Measurements from ENCODE around the gene RRAD. TPM values are rescaled to one million over a fixed set of nuclear protein-coding genes. Genes with fewer than 3 reads are reported as not detected.

The RRAD gene
- total RNA-seq, 2 experiments from 2014 or later: 1.0 to 1.3 TPM

- no peaks in the 10 kb centered on the region for H3K27me3 Mint-ChIP-seq
- peak overlapping the region; percentile 97 for H3K27ac Mint-ChIP-seq
- ChIA-PET CTCF (interaction anchor here (0.7 to 2.3 kb wide), 24 partner anchors 8 to 321 kb away, joined by 3 to 58 read pairs (median 4); partner anchors contain the start of genes CKLF, FBXL8, NAE1 and PDP2), POLR2A (interaction anchor here (1.2 to 4.0 kb wide), 7 partner anchors 25 to 351 kb away, joined by 3 to 37 read pairs (median 5); partner anchors contain the start of genes CIAO2B, DYNC1LI2 and NAE1)
- peaks cover 3% of the 10 kb centered on the region for H3K9me3 Mint-ChIP-seq
- DNase-seq: no peak
- H3K36me3 Mint-ChIP-seq (ENCODE audit: low read depth): peaks cover 7% of the 10 kb centered on the region
- no peak overlapping the region for H3K4me3 Mint-ChIP-seq
- H3K4me1 Mint-ChIP-seq: peaks cover 55% of the 10 kb centered on the region
Observed at GRCh38 chr16:66873685-66874055, 51.7 kb downstream of the RRAD start.

- peaks cover 3% of the 10 kb centered on the region for H3K9me3 Mint-ChIP-seq
- peaks cover 7% of the 10 kb centered on the region for H3K36me3 Mint-ChIP-seq (ENCODE audit: low read depth)
- DNase-seq: peak; percentile 96
- POLR2A ChIA-PET: interaction anchor here (0.5 to 4.0 kb wide), 11 partner anchors 16 to 1173 kb away, joined by 3 to 37 read pairs (median 4); partner anchors contain the start of genes CIAO2B, DYNC1LI2 and NAE1
- no peaks in the 10 kb centered on the region for H3K27me3 Mint-ChIP-seq
- peak overlapping the region; percentile 72 for H3K4me3 Mint-ChIP-seq
- peaks cover 50% of the 10 kb centered on the region for H3K4me1 Mint-ChIP-seq
- H3K27ac Mint-ChIP-seq: peak overlapping the region; percentile 82
- CTCF ChIA-PET: interaction anchor here (0.6 to 1.8 kb wide), 30 partner anchors 9 to 321 kb away, joined by 3 to 58 read pairs (median 3); partner anchors contain the start of genes CKLF, FBXL8, NAE1 and PDP2
Observed at GRCh38 chr16:66872943-66873684, 52.2 kb downstream of the RRAD start.

GRCh38 chr16:66872559-66872942 is 52.8 kb downstream of the RRAD start:
- Mint-ChIP-seq H3K4me1 (peaks cover 49% of the 10 kb centered on the region), H3K36me3 (ENCODE audit: low read depth) (peaks cover 7% of the 10 kb centered on the region), H3K9me3 (peaks cover 3% of the 10 kb centered on the region), H3K27ac (peak overlapping the region; percentile 82), H3K4me3 (peak overlapping the region; percentile 72), H3K27me3 (no peaks in the 10 kb centered on the region)
- CTCF ChIA-PET: interaction anchor here (0.6 to 1.8 kb wide), 29 partner anchors 9 to 320 kb away, joined by 3 to 58 read pairs (median 3); partner anchors contain the start of genes CKLF, FBXL8, NAE1 and PDP2
- POLR2A ChIA-PET: interaction anchor here (0.5 to 4.0 kb wide), 11 partner anchors 17 to 1174 kb away, joined by 3 to 37 read pairs (median 4); partner anchors contain the start of genes CIAO2B, DYNC1LI2 and NAE1
- no peak for DNase-seq

GRCh38 chr16:66871840-66872239 is 53.5 kb downstream of the RRAD start:
- H3K36me3 Mint-ChIP-seq (ENCODE audit: low read depth): peaks cover 7% of the 10 kb centered on the region
- peaks cover 49% of the 10 kb centered on the region for H3K4me1 Mint-ChIP-seq
- no peak for DNase-seq
- no peak overlapping the region for H3K4me3 Mint-ChIP-seq
- CTCF ChIA-PET: interaction anchor here (0.6 to 1.8 kb wide), 5 partner anchors 10 to 120 kb away, joined by 3 to 58 read pairs (median 16); partner anchors contain the start of genes NAE1 and PDP2
- H3K27me3 Mint-ChIP-seq: no peaks in the 10 kb centered on the region
- H3K27ac Mint-ChIP-seq: no peak overlapping the region
- POLR2A ChIA-PET: interaction anchor here (4.0 kb wide), 1 partner anchor 41 kb away, joined by 37 read pairs; the partner anchor contains the start of gene NAE1
- peaks cover 3% of the 10 kb centered on the region for H3K9me3 Mint-ChIP-seq

Other genes with a start within 250 kb of the RRAD start
- gene CMTM4, start 228.8 kb downstream of the RRAD start, total RNA-seq: under 1 TPM; 0.53 to 0.58 TPM
- gene DYNC1LI2, start 173.9 kb downstream of the RRAD start, total RNA-seq: 10 to 100 TPM; 50.1 to 52.9 TPM
- gene TERB1, start 124.0 kb downstream of the RRAD start, total RNA-seq: under 1 TPM in 1 of 2 experiments, not detected in 1; 0.15 TPM
- gene NAE1, start 94.6 kb downstream of the RRAD start, total RNA-seq: 10 to 100 TPM; 76.5 to 78.2 TPM
- gene CA7, start 81.1 kb downstream of the RRAD start, total RNA-seq: under 1 TPM in 1 of 2 experiments, not detected in 1; 0.13 TPM
- 10 to 100 TPM; 30.7 to 33.9 TPM for gene PDP2, start 45.0 kb downstream of the RRAD start, total RNA-seq
- not detected for gene CDH16, start 6.7 kb downstream of the RRAD start, total RNA-seq
- gene CIAO2B, start 8.9 kb upstream of the RRAD start, total RNA-seq: 100 to 1,000 TPM; 116 to 121 TPM
- 10 to 100 TPM; 32.9 to 33.5 TPM for gene CES2, start 10.0 kb upstream of the RRAD start, total RNA-seq
- gene CES3, start 35.7 kb upstream of the RRAD start, total RNA-seq: 1 to 10 TPM; 6.1 to 6.3 TPM
- 10 to 100 TPM; 37.8 to 39.3 TPM for gene CES4A, start 63.1 kb upstream of the RRAD start, total RNA-seq
- gene CBFB, start 103.6 kb upstream of the RRAD start, total RNA-seq: 100 to 1,000 TPM; 236 to 238 TPM
- 10 to 100 TPM; 12.4 to 13.3 TPM for gene PHAF1, start 184.4 kb upstream of the RRAD start, total RNA-seq
- 10 to 100 TPM; 14.6 to 16.2 TPM for gene B3GNT9, start 225.5 kb upstream of the RRAD start, total RNA-seq
- 10 to 100 TPM; 96.9 to 97.3 TPM for gene TRADD, start 234.4 kb upstream of the RRAD start, total RNA-seq
- gene FBXL8, start 234.4 kb upstream of the RRAD start, total RNA-seq: 10 to 100 TPM; 52.3 to 54.4 TPM
- gene HSF4, start 239.2 kb upstream of the RRAD start, total RNA-seq: 100 to 1,000 TPM; 107 to 110 TPM
- 10 to 100 TPM; 35.6 to 36.7 TPM for gene NOL3, start 245.0 kb upstream of the RRAD start, total RNA-seq

Data from activated CD4-positive, alpha-beta memory T cell treated with anti-CD3 and anti-CD28 coated beads, Interleukin-2, amount 10 ng/mL, durations not matched to agents 7 days and 5 days (primary cell).